HG03064 (cell line): ENCODE measurements around the gene AP2B1.
"Not testable (repeated sequence)": the region's sequence is repeated elsewhere in the genome, so short reads cannot be mapped to it uniquely, and the experiment has no call there.

Source experiments
- ATAC-seq: cut with Tn5 transposase; IDR thresholded peaks from one replicate; pipeline ENCODE4 v1.9.1; 2021; ENCODE audit warnings: low read depth; ENCODE audit not compliant: unreplicated experiment

Gene AP2B1

GRCh38 chr17:35569405-35569804 lies 17.7 kb upstream of the AP2B1 start:
- ATAC-seq, result no peak

GRCh38 chr17:35575759-35576158 lies 11.4 kb upstream of the AP2B1 start:
- no peak for ATAC-seq

GRCh38 chr17:35577830-35578196 lies 9.3 kb upstream of the AP2B1 start:
- ATAC-seq, result no peak

- no peak for ATAC-seq
These were observed 8.8 kb upstream of the AP2B1 start, which contains the start of gene PEX12 for GRCh38 chr17:35578197-35578928. TSS of gene PEX12 (minus strand) at chr17:35578571. CDS start at chr17:35578021, 550 bp downstream.

- ATAC-seq, result no peak
These were observed 8.1 kb upstream of the AP2B1 start for GRCh38 chr17:35578929-35579432.

GRCh38 chr17:35584061-35584460 lies 3.1 kb upstream of the AP2B1 start:
- ATAC-seq, result no peak

- ATAC-seq, result no peak
These were observed 501 bp upstream of the AP2B1 start for GRCh38 chr17:35586569-35587073.

- ATAC-seq, result no peak
These were observed 1.2 kb downstream of the AP2B1 start for GRCh38 chr17:35588196-35588920.

GRCh38 chr17:35596072-35596471 lies 8.9 kb downstream of the AP2B1 start:
- no peak for ATAC-seq

GRCh38 chr17:35596530-35597233 lies 9.6 kb downstream of the AP2B1 start:
- ATAC-seq, result no peak

GRCh38 chr17:35597604-35598003 lies 10.5 kb downstream of the AP2B1 start:
- ATAC-seq, result no peak

- ATAC-seq, result no peak
These were observed 16.6 kb downstream of the AP2B1 start for GRCh38 chr17:35603674-35604073.

- no peak for ATAC-seq
These were observed 18.6 kb downstream of the AP2B1 start for GRCh38 chr17:35605678-35606077.

GRCh38 chr17:35607239-35607847 lies 20.2 kb downstream of the AP2B1 start:
- ATAC-seq, result no peak

GRCh38 chr17:35609831-35610230 lies 22.7 kb downstream of the AP2B1 start:
- no peak for ATAC-seq

GRCh38 chr17:35610746-35611145 lies 23.6 kb downstream of the AP2B1 start:
- ATAC-seq, result not testable (repeated sequence)

GRCh38 chr17:35612924-35613521 lies 25.9 kb downstream of the AP2B1 start:
- no peak for ATAC-seq

GRCh38 chr17:35614810-35615209 lies 27.7 kb downstream of the AP2B1 start:
- no peak for ATAC-seq

- ATAC-seq, result no peak
These were observed 29.4 kb downstream of the AP2B1 start for GRCh38 chr17:35616536-35616935.

GRCh38 chr17:35617505-35617904 lies 30.4 kb downstream of the AP2B1 start:
- no peak for ATAC-seq
